G401.6 (cell line): ENCODE data around the gene GRID1.

ENCODE experiments used
- FAIRE-seq: peaks from 2 replicates; lab custom pipeline; 2012; peaks lifted over from hg19 to GRCh38; lab: Jason Lieb, UNC

Gene GRID1

DNA sequence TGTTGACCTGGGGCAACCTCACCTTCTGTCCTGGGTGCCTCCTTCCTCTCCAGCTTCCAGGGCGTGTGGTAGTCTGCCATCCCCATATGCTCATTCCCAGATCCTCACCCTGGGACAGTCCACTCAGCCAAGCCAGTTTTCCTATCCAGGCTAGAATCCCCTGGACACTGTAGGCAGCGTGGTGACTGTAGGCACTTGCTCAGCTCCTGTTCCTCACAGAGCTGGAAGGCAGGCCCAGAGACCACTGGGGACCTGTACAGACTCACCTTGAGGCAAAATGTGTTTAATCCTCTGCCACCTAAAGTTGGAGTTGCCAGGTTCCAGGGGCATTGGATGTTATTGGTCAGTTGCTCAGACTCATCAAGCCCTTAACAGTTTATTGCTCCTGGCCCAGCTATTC lies 2.4 kb upstream of the GRID1 start:
- FAIRE-seq = no peak

DNA sequence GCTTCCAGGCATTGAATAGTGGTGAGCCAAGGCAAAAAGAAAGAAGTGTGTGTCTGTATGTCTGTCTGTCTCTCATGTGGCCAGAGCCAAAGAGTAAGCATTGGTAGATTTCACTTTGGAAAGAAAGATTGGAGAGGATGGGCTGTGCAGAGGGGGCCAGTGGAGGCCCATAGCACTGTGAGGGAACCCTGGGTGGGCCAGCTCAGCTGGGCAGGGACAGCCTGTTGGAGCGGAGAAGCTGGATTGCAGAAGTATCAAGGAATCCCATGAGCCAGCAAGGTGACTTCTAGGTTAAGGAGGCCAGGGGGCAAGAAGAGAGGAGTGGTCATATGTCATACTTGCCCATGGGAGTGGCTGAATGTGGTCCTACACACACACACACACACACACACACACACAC lies 1.5 kb upstream of the GRID1 start:
- FAIRE-seq = no peak

DNA sequence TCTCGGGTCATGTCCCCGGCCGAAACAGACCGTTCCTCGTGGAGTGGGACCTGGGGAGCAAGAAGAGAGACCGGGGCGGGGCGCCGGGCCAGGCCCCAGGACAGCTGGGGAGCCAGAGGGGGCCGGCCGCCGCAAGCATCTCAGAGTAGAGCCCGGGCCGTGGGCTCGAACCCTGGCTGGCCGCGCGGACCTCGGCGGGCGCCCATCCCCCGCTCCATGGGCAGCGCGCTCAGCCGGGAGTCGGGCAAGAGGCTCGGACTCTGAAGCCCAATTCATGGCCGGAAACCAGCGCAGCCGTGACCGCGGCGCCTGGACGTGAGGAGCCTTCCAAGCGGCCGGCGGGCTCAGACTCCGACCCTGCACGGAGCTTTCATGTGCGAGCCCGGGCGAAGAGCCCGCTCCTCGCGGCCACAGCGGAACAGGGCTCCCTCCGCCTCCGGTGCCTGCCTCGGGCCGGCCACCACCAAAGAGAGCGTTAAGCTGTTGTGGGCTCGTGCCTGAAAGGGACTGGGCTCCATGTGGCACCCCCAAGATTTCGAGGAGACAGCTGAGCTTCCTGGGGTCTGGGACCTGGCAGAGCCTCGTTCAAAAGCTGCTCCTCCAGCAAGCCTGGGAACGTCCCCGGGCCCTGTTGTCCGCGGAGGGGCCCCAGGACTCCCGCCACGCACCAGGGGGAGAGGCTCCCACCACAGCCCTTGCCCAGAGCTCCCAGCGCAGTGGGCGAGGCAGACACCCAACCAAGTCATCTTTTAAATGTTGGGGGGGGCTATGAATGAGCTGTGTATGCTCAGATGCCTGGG lies 757 bp upstream of the GRID1 start:
- FAIRE-seq = no peak

DNA sequence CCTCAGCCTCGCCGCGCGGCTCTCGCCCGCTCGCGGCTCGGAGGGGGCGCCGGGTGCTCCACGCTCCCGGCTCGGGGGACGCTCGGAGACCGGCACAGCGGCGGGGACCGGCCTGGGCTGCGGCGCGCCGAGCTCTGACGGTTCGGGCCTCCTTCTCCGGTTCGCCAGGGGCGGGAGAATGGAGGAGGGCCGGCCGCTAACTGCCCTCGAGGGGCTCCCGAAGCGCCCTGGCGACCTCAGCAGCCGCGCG lies 232 bp upstream of the GRID1 start:
- no peak for FAIRE-seq

DNA sequence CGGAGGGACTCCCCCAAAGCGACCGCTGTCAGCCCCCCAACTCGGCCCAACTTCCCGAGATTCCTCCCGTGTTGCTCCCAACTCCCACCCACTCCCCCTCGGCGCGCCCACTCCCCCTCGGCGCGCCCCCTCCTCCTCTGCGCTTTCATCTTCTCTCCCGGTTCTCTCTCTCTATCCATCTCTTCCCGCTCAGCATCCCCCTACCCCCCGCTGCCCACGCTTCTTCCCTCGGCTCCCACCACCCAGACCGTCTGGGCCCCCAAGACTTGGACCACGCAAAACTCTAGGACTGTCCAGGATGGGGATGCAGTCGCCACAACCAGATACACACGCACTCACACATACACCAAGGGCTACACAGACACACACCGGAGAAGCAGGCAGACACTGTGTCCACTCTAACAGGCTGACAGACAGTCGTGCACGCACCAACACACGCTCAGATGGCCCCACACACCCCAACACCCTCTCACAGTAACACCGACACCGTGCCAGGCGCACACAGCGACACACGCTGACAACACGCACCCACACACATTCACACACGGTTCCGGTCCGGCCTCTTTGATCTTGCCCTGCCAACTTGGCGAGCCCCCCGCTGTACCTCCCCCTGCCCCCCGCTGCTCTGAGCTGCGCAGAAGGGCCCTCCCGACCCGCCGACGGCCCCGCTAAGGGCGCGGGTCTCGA lies 1.1 kb downstream of the GRID1 start:
- no peak for FAIRE-seq

DNA sequence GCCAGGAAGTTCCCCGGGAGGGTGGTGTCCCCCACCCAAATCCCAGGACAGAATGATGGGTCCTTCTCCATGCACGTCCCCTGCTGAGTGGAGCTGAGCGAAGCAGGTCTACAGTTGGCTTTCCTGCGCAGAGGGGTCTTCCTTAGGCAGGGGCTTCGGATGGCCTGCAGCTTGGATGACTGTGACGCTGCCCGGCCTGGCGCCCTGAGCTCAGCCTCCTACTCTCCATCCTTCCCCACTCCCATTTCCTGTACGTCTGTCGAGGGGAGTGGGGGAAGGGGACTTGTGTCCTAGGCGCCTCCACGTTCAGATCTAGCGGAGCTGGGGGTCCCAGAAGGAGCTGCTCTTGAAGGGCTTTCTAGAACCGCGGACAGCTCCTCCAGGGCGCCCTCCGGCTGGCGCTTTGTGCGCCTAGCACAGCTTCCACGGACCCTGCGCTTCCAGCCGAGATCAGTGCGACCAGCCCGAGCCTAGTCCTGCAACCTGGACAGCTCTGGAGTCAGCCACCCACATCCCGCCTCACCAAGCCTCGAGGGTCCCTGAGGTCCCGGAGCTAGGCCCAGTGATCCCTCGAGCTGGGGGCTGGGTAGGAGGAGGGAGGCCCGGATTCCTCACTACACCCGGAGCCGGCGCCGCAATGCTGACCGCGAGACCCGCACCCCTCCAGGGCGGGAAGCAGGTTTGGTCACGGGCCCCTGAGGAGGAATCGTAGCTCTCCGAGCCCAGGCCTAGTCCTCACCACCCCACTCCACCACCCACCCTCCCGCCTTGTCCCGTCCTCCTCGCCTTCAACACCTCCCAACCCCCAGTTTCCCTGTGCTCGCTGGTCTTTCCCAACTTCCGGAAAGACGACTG lies 1.9 kb downstream of the GRID1 start:
- FAIRE-seq = no peak

DNA sequence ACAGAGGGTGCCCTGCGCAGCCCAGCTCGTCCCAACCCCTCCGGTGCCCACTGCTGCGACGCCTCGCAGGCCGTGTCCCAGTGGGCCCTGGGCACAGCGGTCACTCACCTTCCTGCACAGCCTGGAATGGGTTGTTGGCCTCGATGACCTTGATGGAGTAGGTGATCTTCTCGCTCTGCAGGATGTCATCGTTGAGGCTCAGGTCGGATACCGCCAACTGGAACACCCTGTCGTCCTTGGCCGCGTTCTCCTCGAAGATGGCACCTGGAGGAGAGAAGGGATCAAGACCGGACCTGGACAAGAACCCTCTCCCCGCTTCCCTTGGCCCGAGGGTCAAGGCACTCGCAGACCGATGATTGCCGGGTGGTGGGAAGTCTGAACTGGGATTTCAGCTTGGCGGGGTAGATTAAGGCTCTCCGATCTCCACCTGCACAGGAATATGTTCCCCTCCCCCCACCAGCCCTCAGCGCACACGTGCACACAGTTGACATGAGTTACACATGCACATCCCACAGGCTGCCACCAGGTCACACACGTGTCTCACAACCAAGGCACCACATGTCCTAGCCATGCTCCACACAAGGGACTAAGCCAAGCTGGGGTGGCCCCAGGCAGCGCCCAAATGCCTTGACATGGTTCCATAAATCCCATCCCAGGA lies 2.6 kb downstream of the GRID1 start:
- FAIRE-seq = no peak

DNA sequence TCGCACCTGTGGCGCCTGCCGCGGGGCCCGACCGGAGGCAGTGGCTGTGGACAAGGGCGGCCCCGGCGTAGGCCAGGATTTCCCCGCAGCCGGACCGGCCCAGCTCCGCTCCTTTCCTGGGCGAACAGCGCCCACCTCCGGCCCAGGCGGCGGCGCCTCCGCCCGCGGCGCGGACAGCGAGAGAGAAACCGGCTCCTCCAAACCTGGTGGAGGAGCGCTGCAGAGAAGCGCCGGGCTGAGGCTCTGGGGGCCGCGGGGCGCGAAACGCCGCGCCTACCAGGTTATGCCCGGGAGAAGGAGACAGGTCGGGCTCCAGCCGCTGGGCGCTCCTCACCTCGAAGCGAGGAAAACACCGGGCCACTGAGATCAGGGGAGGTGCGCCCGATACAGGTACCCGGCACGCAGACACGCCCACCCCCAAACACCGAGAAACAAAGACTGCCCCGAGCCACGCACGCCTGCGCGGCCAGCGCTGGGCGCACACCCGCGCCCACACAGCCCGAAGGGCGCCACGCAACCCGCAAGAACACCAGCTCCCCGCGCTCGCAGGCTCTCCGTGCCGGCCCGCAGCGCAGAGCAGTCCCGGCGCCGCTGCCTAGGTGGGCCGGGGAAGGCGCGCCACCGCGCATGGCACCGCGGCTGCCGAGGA lies 3.3 kb downstream of the GRID1 start:
- FAIRE-seq = no peak

DNA sequence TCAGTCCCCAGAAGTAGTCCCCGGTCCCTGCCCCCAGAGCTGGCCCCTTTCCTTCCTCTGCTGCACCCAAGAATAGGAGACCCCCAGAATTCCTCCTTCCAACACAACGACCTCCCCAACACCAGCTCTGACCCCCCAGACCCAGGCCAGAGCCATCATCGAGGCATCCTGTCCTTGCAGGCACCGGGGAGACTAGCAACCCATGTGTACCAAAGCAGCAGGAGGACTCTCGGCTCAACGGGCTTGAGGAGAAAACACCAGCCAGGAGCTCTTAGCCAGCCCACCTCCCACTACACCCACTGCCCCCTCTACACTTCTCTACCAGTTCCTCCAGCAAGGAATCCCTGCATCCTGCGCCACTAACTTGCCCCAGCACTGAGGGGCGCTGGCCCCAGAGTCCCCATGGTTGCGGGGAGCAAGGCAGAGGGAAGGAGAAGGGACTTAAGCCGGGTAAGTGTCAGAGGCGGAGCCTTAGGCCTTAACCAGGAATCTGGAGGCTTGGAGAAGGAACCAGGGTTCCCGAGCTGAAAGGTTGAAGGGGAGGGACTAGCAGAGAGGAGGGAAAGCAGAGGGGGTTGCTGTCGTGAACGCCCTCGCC lies 3.9 kb downstream of the GRID1 start:
- FAIRE-seq = no peak

DNA sequence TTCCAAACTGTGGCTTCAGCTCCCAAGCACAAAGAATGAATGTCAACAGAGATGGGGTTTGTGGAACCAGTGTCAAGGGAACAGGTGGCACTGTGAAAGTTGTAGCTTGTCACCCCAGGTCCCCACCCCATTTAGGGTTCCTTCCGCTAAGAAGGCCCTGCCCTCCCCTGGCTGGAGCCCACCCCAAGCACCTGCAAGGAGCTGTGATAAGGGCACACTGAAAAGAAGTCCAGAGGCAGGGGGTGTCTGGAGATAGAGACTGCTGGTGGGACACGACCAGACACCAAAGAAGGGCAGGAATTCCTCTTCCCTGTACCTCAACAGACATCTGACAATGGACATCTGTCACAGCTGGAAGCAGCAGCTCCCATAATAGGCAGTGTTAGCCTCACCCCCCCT lies 4.5 kb downstream of the GRID1 start:
- FAIRE-seq = no peak

DNA sequence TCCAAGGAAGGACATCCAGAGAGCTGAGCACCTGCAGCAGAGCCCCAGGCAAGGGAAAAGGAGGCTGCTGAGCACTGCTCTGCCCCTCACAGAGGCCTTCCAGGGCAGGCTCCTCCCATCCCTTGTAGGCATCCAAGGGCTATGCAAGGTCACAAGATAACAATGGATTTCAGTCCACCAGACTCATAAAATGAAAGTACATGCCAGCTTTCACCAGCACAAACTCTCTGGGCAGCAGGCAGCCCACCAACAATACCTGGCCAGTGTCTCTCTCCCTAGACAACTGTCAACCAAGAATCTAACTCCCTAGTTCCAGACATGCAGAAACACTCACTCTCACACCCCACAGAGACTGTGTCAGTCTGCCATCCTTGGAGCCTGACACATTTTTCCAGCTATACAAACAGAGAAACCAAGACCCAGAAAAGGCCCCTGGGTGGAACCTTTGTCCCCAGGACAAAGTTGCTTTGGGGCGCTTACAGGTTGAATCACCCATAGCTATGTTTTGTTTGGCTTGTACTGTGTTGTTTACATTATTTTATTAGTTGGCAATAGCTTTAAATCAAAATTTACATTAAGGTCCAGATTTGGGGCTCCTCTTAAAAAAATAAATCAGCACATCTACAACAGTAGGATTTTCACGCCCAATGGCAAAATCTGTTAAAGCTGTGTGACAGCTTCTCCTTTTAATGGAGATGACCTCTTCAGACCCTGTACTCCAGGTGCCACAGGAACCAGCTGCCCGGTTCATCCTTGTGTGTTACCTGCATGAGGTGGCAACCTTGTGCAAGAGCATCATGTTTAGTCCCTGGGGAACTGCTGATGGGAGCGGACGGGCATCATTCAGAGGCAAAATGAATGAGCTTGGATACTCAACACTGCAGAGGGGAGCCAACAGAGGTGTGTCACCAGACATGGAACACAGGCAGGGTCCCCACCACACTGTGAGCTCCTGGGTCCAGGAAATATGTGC lies 5.2 kb downstream of the GRID1 start:
- no peak for FAIRE-seq

DNA sequence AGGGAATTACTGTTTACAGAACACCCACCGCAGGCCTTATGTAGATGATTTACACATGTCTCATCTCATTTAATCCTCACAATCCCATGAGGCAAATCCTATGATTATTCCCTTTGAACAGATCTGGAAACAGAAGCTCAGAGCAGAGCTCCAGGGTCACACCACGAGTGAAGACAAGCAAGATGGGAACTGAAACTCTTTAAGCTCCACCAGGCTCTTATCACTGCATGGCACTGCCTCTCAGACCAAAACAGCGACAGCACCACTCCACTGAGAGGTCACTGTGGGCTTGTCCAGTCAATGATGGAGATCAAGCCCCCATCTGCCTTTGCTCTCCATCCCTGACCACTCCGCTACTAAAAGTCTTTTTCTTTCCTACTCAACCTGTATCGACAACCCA lies 5.9 kb downstream of the GRID1 start:
- no peak for FAIRE-seq

DNA sequence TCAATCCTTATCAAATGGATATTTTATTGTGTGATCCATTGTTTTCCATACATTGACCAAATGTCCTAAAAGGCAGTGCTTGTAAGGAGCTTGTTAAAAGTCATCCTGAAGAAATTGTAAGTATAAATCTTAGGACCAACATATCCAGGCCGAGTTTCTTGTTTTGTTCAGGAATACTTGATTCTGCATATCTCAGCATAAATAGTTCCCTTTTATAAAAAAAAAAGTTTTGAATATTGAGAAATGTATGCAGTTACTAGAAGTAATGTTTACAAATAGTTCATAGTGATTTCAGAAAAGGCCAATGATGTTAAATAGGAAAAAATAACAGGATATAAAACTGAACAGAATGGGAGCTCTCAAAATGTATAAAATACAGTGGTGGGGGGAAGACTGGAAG lies 6.6 kb downstream of the GRID1 start:
- FAIRE-seq = no peak

DNA sequence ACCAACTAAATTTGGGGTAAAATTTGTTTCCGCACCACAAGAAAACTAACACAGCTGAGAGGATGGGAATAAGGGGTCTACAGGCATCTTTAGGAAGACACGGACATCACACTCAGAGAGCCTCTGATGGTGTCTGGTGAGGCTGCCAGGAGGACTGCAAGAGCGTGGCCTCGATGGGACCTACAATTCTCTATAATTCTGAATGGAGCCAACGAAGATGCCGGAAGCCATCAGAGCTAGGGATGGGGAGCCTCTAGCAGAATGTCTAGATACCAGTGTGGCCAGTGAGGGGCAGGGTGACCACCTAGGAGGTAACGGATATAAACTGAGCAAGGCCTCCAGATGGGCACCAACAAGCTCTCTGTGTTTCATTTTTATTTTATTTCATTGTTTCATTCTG lies 7.5 kb downstream of the GRID1 start:
- FAIRE-seq = no peak

DNA sequence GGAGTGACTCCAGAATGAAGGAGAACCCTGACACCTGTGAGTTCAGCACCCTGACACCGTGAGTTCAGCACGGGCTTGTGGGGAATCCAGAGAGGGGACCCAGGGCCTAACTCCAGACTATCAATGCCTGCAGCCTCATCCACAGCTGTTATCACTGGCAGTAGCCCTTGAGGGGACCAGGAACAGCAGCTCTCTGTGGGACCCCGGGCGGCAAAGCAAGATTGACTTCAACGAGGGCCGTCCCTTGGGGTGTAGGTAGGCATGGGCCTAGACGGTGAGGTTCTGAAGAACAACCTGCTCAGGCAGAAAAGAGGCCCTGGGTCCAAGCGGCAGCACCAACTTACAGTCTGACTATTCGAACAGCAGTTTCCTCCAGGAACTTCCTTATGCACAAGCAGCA lies 8.9 kb downstream of the GRID1 start:
- FAIRE-seq = no peak

DNA sequence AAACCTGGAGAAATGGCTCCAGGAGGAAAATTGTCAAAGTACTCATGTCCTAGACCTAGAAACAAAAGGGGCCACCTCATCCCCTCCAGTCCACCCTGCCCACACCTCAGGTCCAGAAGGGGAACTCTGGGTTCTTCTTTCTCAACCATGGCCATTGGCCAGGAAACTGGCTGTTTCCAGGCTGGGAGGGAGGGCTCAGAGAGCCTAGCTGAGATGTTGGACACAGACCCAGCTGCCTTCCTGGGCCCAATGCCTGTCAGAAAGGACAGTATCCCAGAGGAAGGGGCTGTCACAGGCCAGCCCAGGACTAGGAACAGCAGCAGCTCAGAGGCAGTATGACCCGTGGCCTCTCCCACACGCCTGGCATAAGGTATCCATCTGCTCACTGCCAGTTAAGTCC lies 9.6 kb downstream of the GRID1 start:
- FAIRE-seq = no peak

DNA sequence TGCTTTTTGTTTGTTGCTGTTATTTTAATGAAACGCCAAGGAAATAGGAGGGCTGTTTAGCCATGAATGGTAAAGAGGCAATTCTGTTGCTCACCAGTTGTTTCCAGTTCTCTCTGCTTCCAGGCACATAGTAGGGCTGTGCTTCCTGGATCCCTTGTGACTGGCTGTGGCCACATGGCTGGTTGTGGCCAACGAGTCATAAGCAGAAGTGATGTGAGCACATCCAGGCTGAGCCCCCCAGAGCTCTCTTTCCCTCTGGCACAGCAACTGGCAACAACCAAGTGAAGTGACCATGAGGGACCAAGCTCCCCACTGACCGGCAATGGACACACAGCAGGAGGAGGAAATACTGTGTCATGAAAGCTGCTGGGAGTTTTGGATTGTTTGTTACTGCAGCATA lies 10.3 kb downstream of the GRID1 start:
- FAIRE-seq = no peak

DNA sequence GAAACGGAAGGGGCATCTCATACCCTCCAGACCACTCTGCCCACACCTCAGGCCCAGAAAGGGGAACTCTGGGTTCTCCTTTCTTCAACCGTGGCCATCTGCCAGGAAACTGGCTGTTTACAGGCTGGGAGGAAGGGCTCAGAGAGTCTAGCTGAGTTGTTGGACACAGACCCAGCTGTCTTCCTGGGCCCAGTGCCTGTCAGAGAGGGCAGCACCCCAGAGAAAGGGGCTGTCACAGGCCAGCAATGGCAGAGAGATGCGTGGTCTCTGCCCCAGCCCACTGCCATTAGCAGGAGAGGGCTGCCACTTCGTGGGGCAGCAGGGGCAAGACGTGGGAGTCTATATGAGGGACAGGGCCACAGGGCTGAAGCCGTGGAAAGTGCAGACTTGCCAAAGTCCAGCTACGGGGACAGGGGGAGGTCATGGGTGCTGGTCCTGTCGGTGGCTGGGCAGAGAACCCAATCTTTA lies 11.0 kb downstream of the GRID1 start:
- no peak for FAIRE-seq

DNA sequence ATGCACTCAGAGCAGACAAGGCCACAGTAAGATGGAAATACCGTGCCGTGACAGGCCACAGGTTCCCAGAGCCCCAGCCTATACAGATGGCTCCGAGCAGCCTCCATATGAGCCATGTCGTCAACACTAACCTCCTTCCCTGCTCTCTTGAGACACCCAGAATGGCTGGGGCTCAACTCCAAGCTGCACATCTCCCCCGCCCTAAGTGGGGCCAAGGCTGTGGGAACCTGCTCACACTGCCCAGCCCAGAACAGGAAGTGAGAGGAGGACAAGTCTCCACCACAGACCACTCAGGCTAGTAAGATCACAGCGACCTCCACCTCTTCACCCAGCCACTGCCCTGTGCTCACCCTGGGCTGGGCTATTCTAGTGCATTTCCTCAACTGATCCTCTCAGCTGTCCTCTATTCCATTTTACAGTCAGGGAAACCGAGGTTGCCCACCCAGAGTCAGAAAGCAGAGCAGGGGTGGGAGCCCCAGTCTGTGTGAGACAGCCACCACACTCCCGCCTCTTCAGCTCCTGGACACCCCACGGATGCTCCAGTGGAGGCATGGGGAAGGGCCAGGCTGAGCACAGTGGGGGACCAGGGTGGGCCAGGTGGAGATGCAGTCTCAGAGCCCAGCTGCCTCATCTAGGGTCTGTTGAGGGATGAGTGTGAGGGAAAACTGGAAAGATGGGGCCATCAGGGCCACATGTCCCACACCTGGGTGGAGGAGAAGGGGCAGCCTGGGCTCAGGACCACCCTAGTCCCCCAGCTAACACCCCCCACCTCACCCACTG lies 11.6 kb downstream of the GRID1 start:
- no peak for FAIRE-seq
